DMS 273 treated with DMSO at 0.1 percent for 48 hours (cell line): ENCODE data around the gene FHOD3.
A peak's percentile ranks its signal among the peaks of the same experiment; 100 is the strongest.

ENCODE experiments used
- DNase-seq: peaks from one replicate; lab custom pipeline; 2025; lab: John Stamatoyannopoulos, UW

Gene FHOD3

DNA sequence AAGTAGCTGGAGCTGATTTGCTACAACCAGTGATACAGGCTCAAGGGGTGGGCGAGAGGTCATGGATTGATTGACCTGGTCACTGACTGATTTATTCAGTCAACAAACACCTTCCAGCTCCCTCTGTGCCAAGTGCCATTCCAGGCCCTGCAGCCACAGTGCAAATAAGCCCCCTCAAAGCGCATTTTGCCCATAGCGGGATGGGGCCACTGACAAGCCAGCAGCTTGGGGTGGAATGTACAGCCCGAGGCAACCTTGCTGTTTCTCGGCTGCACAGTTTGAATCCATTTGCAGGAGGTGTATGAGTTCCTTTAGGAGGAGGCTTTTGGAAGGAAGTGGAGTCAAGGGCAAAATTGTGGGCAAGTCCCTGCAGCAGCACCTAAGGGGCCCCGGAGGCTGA lies 296.1 kb downstream of the FHOD3 start:
- no peak for DNase-seq

GRCh38 chr18:36594621-36595020 lies 297.1 kb downstream of the FHOD3 start:
- DNase-seq: no peak

- no peak for DNase-seq
Measured at GRCh38 chr18:36595046-36595817, 297.7 kb downstream of the FHOD3 start.

GRCh38 chr18:36595818-36596215 lies 298.3 kb downstream of the FHOD3 start:
- no peak for DNase-seq

DNA sequence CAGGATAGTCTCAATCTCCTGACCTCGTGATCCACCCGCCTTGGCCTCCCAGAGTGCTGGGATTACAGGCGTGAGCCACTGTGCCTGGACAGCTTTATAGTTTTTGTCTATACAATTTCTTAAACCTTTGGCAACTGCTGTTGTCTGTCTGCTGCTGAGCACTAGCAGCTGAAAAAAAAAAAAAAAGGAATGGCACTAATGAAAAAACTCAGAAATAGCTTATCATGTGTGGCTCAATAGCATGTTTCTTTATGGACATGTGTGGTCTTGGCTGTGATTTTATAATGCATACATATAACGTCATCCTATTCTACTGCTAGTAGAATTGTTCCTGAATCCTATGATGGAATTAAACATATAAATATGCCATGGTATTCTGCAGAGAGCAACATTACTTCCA lies 300.1 kb downstream of the FHOD3 start:
- DNase-seq: no peak

- no peak for DNase-seq
Measured at GRCh38 chr18:36600548-36600947, 303.0 kb downstream of the FHOD3 start.

GRCh38 chr18:36601316-36601715 lies 303.8 kb downstream of the FHOD3 start:
- DNase-seq: no peak

GRCh38 chr18:36602071-36602470 lies 304.6 kb downstream of the FHOD3 start:
- DNase-seq: no peak

GRCh38 chr18:36602620-36603019 lies 305.1 kb downstream of the FHOD3 start:
- DNase-seq: no peak

- DNase-seq: no peak
Measured at GRCh38 chr18:36608107-36608506, 310.6 kb downstream of the FHOD3 start.

DNA sequence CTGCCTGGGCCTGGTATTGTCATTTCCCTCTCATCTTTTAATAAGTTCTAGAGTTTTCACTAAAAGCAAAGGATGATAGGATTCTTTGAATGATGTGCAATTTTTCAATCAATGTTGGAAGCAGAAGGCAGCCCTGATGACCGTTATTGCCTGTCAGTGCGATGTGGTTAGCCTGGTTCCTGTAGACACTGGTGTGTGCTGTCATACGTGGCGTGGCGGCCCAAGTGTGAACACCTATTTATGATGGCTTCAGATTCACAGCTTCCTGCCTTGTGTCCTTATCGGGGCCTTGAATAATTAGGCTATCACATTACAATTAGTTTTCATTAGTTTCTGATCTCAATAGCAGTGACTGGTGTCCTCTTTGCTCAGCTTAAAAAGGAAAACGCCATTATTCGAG lies 312.7 kb downstream of the FHOD3 start:
- no peak for DNase-seq

DNA sequence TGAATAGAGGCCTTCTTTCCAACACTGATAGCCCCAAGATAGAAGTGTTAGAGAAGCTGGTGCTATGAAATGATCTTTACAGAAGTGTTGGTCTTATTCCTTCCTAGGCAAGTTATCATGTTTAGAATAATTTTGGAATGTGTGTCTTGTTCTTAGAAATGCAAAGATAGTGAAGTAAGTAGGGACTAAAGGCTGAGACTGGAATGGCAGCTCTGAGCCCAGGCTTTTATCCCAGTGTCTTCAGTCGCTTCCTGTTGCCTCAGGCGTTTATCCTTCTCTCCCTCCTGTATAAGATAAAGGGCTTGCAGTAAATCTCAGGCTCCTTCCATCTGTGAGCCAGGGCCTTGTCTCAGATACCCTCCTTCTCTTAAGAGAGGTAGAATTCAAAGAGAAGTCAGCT lies 313.1 kb downstream of the FHOD3 start:
- no peak for DNase-seq

DNA sequence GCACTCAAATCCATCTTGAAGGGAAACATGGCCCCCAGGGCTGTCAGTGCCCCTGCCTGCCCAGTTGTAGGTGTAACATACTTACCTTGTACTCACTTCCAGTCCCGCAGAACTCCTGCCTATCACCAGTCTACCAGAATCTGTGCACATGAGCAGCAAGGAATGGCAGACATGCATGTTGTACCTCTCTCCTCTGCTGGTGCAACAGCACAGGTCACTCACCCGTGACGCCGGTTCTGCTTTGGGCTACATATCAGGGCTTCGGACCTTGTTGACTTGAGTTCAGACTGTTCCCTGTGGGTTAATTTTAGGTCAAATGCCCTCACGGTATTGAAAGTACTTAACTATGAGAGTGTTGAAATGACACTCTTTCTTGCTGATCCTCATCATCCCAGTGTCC lies 315.6 kb downstream of the FHOD3 start:
- no peak for DNase-seq

DNA sequence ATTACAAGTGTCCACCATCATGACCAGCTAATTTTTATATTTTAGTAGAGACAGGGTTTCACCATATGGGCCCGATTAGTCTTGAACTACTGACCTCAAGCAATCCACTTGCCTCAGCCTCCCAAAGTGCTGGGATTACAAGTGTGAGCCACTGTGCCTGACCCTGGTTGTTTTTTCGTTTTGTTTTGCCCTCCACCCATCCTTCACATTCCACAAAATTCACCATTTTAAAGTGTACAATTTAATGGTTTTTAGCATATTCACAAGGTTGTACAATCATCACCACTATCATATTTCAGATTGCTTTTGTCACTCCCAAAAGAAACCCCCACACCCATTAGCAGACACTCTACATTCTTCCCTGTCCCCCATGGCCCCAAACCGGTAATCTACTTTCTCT lies 316.3 kb downstream of the FHOD3 start:
- no peak for DNase-seq

DNA sequence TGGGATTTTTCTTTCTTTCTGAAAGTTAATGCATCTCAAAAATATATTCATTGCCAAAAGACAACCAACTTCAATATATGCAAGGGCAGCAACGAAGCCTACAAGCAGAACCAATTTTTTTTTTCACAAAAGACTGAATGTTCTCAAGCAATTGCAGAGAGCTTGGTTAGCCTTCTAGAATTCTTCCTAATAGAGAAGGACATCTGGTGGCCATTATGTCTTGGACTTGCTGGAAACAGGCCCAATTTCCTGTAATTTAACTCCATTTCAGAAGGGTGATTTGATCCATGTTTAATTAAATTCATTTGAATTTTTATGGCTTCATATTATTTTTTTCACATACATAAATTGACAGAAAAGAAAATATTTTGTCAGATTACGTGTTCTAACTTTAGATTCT lies 323.3 kb downstream of the FHOD3 start:
- DNase-seq: no peak

GRCh38 chr18:36622610-36623009 lies 325.1 kb downstream of the FHOD3 start:
- DNase-seq: no peak

- no peak for DNase-seq
Measured at GRCh38 chr18:36623091-36623490, 325.6 kb downstream of the FHOD3 start.

DNA sequence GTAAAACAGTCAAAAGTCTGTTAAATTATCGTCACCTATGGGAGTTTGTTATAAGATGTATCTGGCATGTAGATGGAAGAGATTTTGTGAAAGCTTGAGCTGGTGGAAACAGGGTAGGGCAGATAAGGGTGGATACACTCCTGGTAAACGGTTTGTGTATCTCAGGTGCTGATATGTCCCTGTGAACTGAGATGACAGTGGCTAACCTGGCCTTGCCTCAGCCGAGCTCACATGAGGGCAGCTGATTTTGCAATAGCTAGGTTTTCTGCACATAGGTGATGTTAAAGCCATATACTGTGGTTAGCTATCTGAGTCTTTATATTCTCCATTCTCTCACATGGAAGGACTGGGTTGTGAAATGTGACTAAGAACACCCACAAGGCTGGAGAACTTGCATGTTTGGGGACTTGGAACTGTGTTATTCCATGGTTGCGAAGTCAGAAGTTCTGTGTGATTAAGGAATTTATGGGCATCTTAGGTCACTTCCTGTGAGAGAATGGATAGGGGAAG lies 326.2 kb downstream of the FHOD3 start:
- DNase-seq: no peak

GRCh38 chr18:36624451-36625167 lies 327.1 kb downstream of the FHOD3 start:
- DNase-seq: no peak

GRCh38 chr18:36625386-36625785 lies 327.9 kb downstream of the FHOD3 start:
- no peak for DNase-seq

- no peak for DNase-seq
Measured at GRCh38 chr18:36627637-36628036, 330.1 kb downstream of the FHOD3 start.

GRCh38 chr18:36628435-36629137 lies 331.1 kb downstream of the FHOD3 start:
- DNase-seq: no peak

- DNase-seq: peak; percentile 80
Measured at GRCh38 chr18:36629138-36629530, 331.6 kb downstream of the FHOD3 start.
